Stimulated activated CD4-positive, alpha-beta T cell treated with anti-CD3 and anti-CD28 coated beads, Interleukin-15, amount 100 ng/mL, for 1 hour (primary cell): ENCODE measurements around the gene CHCHD10.

Experiments used
- DNase-seq, 2 donors: peaks; one replicate each; pipeline ENCODE4 v3.0.0-alpha.2; 2020; ENCODE audit warnings: low read depth in 1 of 2, low spot score in 1 of 2

The CHCHD10 gene

GRCh38 chr22:23787910-23788309 is 20.1 kb upstream of the CHCHD10 start:
- DNase-seq: no peak

DNA sequence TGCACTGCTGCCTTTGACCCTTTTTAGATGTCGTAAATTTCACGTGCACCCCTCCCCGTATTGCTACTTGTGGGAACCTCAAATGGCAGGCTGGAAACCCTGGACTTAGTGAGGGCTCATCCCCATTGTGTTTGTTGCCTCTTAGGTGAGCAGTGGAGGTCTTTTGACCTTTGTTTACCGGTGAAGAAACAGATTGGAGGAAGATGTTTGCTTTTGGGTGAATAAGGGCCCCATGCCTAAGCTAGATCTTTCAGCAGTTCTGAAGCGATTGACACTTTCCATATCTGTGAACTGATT is 19.8 kb upstream of the CHCHD10 start:
- DNase-seq: no peak

DNA sequence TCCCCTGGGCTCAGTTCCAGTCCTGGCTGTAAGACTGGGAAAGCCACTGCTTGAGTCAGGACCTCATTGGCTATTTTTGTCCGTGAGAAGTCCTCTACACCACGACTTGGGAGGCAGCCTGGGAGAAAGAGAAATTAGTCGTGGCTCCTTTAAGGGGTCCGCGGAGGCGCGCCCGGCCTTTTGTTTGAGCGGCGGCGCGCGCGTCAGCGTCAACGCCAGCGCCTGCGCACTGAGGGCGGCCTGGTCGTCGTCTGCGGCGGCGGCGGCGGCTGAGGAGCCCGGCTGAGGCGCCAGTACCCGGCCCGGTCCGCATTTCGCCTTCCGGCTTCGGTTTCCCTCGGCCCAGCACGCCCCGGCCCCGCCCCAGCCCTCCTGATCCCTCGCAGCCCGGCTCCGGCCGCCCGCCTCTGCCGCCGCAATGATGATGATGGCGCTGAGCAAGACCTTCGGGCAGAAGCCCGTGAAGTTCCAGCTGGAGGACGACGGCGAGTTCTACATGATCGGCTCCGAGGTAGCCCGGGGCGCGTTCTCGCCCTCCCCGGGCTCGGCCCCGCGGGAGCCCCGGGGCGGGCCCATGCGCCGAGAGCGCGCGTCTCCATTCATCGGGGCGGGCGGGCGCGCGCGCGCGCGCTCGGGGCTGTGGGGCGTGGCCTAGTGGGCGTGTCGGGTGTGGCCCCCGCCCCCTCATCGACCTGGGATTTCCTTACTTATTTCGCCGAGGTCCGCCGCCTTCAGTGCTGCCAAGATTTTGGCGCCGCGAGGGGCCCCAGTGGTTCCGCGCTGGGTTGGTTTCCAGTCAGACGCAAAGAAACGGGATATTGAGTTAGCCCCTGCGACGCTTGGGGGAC is 19.2 kb upstream of the CHCHD10 start, which contains the start of gene SMARCB1:
TSS of gene SMARCB1 (plus strand) at position 215 of the 848 bp plus-strand sequence. CDS start at position 419, 204 bp downstream.
- peak; percentile 85 to 90 for DNase-seq

DNA sequence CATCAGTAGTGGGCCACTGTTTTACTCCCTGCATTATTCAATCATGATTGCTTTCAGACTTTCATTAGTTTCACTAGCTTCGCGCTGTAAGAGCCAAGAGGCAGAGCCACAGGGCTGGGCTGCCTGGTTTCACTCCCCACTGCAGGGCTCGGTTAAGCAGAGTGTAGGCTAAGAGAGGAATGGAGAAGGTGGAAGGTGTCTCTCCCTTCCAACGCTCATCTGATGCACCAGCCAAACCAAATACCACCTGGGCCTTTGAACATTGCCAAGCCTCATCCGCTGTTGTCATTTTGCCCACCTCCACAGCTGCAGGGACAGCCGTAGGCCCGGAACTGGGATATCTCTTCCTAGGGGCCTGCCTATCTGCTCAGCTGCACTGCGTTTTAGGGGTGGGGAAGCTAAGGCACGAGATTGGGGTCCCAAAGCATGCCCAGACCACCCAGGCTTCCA is 18.5 kb upstream of the CHCHD10 start:
- DNase-seq: no peak

GRCh38 chr22:23784215-23784732 is 16.5 kb upstream of the CHCHD10 start:
- DNase-seq: no peak

DNA sequence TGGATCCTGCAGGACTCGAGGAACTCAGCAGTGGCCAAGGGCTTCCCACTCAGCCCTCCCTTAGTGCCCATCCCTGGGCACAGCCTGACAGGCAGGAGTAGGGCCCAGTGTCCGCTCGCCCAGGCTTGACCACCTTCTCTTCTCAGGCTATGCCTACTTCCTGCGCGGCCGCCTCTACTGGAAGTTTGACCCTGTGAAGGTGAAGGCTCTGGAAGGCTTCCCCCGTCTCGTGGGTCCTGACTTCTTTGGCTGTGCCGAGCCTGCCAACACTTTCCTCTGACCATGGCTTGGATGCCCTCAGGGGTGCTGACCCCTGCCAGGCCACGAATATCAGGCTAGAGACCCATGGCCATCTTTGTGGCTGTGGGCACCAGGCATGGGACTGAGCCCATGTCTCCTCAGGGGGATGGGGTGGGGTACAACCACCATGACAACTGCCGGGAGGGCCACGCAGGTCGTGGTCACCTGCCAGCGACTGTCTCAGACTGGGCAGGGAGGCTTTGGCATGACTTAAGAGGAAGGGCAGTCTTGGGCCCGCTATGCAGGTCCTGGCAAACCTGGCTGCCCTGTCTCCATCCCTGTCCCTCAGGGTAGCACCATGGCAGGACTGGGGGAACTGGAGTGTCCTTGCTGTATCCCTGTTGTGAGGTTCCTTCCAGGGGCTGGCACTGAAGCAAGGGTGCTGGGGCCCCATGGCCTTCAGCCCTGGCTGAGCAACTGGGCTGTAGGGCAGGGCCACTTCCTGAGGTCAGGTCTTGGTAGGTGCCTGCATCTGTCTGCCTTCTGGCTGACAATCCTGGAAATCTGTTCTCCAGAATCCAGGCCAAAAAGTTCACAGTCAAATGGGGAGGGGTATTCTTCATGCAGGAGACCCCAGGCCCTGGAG is 15.7 kb upstream of the CHCHD10 start:
- no peak for DNase-seq

GRCh38 chr22:23782703-23783102 is 14.9 kb upstream of the CHCHD10 start:
- DNase-seq: no peak

- no peak for DNase-seq
Measured at GRCh38 chr22:23782252-23782651, 14.5 kb upstream of the CHCHD10 start.

DNA sequence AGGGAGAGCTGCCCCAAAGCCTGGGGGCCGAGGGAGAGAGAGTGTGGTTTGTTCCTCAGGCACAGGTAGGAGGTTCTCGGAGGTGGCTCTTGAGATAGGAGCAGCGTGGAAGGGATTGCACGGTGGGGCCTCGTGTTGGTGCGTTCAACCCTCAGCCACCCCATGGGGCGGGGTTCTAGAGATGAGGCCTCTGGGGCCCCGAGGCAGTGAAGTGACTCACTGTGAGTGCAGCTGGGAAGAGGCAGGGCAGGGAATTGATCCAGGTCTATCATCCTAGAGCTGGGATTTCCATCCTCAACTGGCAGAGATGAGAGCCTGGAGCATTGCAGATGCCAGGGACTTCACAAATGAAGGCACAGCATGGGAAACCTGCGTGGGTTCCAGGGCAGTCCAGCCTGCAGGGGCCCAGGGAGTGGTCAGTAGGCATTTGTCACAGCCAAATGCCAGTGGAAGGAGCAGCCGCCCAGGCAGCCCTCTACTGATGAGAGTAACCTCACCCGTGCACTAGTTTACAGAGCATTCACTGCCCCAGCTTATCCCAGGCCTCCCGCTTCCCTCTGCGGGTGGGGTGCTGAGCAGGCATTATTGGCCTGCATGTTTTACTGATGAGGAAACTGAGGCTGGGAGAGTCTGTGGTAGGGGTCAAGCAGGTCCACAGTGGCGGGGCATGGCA is 13.9 kb upstream of the CHCHD10 start:
- DNase-seq: no peak

DNA sequence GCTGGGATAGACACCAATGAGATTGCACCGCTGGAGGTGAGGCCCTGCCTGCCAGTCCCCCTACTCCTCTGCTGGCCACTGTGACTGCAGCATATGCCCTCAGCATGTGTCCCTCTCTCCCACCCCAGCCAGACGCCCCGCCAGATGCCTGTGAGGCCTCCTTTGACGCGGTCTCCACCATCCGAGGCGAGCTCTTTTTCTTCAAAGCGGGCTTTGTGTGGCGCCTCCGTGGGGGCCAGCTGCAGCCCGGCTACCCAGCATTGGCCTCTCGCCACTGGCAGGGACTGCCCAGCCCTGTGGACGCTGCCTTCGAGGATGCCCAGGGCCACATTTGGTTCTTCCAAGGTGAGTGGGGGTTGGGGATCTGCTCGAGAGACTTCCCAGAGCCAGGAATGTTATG is 13.3 kb upstream of the CHCHD10 start:
- no peak for DNase-seq

DNA sequence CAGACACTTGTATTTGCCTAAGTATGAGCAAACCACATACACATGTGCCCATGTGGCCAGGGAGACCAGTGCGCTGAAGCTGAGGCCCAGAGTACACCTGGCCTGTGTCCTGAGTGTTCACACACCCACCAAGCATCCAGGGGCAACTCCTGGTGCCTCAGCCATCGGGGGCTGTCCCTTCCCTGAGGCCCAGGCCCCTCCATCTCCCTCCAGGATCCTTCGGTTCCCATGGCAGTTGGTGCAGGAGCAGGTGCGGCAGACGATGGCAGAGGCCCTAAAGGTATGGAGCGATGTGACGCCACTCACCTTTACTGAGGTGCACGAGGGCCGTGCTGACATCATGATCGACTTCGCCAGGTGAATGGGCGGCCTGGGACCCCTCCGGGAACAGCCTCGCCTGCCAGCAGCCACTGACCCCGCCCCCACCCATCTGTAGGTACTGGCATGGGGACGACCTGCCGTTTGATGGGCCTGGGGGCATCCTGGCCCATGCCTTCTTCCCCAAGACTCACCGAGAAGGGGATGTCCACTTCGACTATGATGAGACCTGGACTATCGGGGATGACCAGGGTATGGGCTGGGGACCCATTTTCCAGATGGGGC is 12.5 kb upstream of the CHCHD10 start:
- DNase-seq: no peak

- DNase-seq: no peak
Measured at GRCh38 chr22:23779731-23780130, 12.0 kb upstream of the CHCHD10 start.

DNA sequence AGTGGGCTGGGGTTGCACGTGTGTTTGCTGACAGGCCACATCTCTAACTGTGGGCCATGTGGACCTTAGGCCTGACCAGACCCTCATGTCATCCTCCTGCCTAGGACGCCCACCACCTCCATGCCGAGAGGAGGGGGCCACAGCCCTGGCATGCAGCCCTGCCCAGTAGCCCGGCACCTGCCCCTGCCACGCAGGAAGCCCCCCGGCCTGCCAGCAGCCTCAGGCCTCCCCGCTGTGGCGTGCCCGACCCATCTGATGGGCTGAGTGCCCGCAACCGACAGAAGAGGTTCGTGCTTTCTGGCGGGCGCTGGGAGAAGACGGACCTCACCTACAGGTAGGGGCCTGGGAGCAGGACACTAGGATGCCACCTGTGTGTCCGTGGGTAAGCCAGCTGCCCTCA is 11.3 kb upstream of the CHCHD10 start:
- no peak for DNase-seq

DNA sequence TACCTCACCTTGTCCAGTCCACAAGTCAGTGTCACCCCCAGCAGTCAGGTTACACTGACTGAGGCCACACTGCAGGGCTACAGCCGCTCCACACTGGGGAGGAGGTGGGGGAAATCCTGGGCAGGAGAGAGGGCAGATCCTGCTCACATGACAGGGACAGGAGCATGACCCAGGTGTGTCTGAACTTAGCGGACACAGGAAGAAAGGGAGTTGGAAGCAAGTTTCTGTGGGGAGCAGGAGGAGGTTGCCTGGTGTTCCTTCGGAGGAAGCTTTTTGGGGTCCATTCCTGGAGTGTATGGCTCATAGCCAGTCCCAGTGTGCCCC is 10.8 kb upstream of the CHCHD10 start:
- no peak for DNase-seq

DNA sequence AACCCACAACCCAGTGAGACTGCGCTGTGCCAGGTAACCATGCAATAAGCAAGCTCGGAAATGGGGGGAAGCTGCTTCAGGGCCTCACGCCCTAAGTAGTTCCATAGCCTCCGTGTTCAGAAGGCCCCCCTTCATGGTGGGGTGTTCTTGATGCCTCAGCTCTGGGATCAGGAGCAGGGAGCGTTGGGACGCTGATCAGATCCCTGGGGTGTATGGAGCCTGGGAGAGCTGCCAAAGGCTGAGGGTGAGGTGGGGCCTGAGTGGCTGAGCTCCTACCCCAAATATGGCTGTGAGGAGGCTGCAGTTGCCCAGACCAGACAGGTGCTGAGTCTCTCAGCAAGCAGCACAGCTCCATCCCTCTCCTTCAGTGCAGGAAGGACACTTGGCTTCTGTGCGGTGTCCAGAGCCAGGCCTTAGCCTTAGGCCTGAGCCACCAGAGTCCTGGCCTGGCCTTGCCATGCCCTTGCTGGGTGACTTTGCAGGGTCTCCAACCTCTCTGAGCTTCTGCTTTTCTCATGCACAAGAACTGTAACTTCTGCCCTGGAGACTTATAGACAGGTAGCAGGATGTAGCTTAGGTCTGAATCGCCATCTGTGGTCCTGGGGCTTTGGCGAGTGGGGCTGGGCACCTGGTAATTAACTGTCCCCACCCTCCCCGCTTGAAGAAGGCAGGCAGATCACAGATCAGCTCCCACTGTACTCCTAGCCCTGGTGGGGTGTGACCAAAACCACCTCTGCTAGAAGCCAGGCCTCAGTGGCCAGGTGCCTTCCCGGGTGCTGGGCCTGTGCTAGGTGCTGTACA is 10.2 kb upstream of the CHCHD10 start:
- no peak for DNase-seq

- DNase-seq: no peak
Measured at GRCh38 chr22:23775779-23776375, 8.1 kb upstream of the CHCHD10 start.

GRCh38 chr22:23774922-23775436 is 7.2 kb upstream of the CHCHD10 start:
- DNase-seq: no peak

- DNase-seq: no peak
Measured at GRCh38 chr22:23774114-23774921, 6.5 kb upstream of the CHCHD10 start.
